GM19035 (cell line): ENCODE measurements around the gene CSRP1.
"Not testable (repeated sequence)": the region's sequence is repeated elsewhere in the genome, so short reads cannot be mapped to it uniquely, and the experiment has no call there.

Experiments used
- ATAC-seq: cut with Tn5 transposase; IDR thresholded peaks from one replicate; pipeline ENCODE4 v1.9.1; 2021; ENCODE audit not compliant: unreplicated experiment

Gene CSRP1

GRCh38 chr1:201537891-201538611 lies 31.1 kb upstream of the CSRP1 start:
- no peak for ATAC-seq

GRCh38 chr1:201537467-201537866 lies 30.5 kb upstream of the CSRP1 start:
- no peak for ATAC-seq

GRCh38 chr1:201537028-201537427 lies 30.1 kb upstream of the CSRP1 start:
- no peak for ATAC-seq

GRCh38 chr1:201536558-201536957 lies 29.6 kb upstream of the CSRP1 start:
- no peak for ATAC-seq

- no peak for ATAC-seq
Observed at GRCh38 chr1:201535919-201536245, 29.0 kb upstream of the CSRP1 start.

- ATAC-seq: no peak
Observed at GRCh38 chr1:201535046-201535918, 28.4 kb upstream of the CSRP1 start.

- no peak for ATAC-seq
Observed at GRCh38 chr1:201533836-201534235, 26.9 kb upstream of the CSRP1 start.

- no peak for ATAC-seq
Observed at GRCh38 chr1:201531551-201532425, 24.9 kb upstream of the CSRP1 start.

GRCh38 chr1:201530741-201531531 lies 24.0 kb upstream of the CSRP1 start:
- no peak for ATAC-seq

- no peak for ATAC-seq
Observed at GRCh38 chr1:201528631-201529252, 21.8 kb upstream of the CSRP1 start.

- ATAC-seq: no peak
Observed at GRCh38 chr1:201527879-201528278, 21.0 kb upstream of the CSRP1 start.

- no peak for ATAC-seq
Observed at GRCh38 chr1:201525193-201525778, 18.4 kb upstream of the CSRP1 start.

GRCh38 chr1:201520046-201520575 lies 13.2 kb upstream of the CSRP1 start:
- not testable (repeated sequence) for ATAC-seq

GRCh38 chr1:201518071-201518470 lies 11.1 kb upstream of the CSRP1 start:
- no peak for ATAC-seq

- no peak for ATAC-seq
Observed at GRCh38 chr1:201517631-201518030, 10.7 kb upstream of the CSRP1 start.

- no peak for ATAC-seq
Observed at GRCh38 chr1:201516511-201517127, 9.7 kb upstream of the CSRP1 start.

- ATAC-seq: no peak
Observed at GRCh38 chr1:201515895-201516294, 9.0 kb upstream of the CSRP1 start.

GRCh38 chr1:201515062-201515750 lies 8.3 kb upstream of the CSRP1 start:
- no peak for ATAC-seq

GRCh38 chr1:201514466-201514865 lies 7.5 kb upstream of the CSRP1 start:
- no peak for ATAC-seq
